CD14-positive monocyte (primary cell): Measurements from ENCODE around the gene TMIGD1. TPM values are rescaled to one million over a fixed set of nuclear protein-coding genes. Genes with fewer than 3 reads are reported as not detected.

Experiments
- DNase-seq, 3 donors: peaks; one replicate each; pipeline ENCODE4 v3.0.0-alpha.2; 2011 to 2022
- H2AFZ ChIP-seq: 2 replicates; pipeline ENCODE4 v1.6.0; 2012; ENCODE audit warnings: mild to moderate bottlenecking, low read depth, low read length, inconsistent platforms; ENCODE audit not compliant: insufficient read depth, poor library complexity, severe bottlenecking
- H3K27ac ChIP-seq, 2 donors: 1 replicate in 1 of 2; 2 replicates in 1 of 2; pipeline ENCODE4 v1.5.1; 2012 to 2013; ENCODE audit warnings: low read length in 2 of 2, control low read depth in 1 of 2, inconsistent platforms in 1 of 2, low read depth in 1 of 2, mild to moderate bottlenecking in 1 of 2
- H3K27me3 ChIP-seq, 2 donors: one replicate each; pipeline versions ENCODE4 v1.6.0 to v1.6.1; 2011 to 2013; ENCODE audit warnings: low read length in 2 of 2; ENCODE audit not compliant: control insufficient read depth in 2 of 2, insufficient read depth in 2 of 2
- H3K36me3 ChIP-seq, 2 donors: replicated peaks in 1 of 2; 1 replicate in 1 of 2; 2 replicates in 1 of 2; pipeline versions ENCODE4 v1.5.1 to v1.6.1; 2012 to 2013; ENCODE audit warnings: low read length in 2 of 2, control low read depth in 1 of 2, inconsistent platforms in 1 of 2, mild to moderate bottlenecking in 1 of 2; ENCODE audit not compliant: insufficient read depth in 2 of 2, control insufficient read depth in 1 of 2
- H3K4me1 ChIP-seq, 2 donors: 1 replicate in 1 of 2; 2 replicates in 1 of 2; pipeline versions ENCODE4 v1.5.1 to v1.6.1; 2012 to 2013; ENCODE audit warnings: low read length in 2 of 2, control low read depth in 1 of 2, inconsistent platforms in 1 of 2, mild to moderate bottlenecking in 1 of 2, moderate library complexity in 1 of 2; ENCODE audit not compliant: insufficient read depth in 2 of 2, control insufficient read depth in 1 of 2
- H3K4me2 ChIP-seq: replicated peaks from 2 replicates; pipeline ENCODE3; 2012; ENCODE audit warnings: low read length, moderate library complexity, mild to moderate bottlenecking; ENCODE audit not compliant: poor library complexity, severe bottlenecking; ENCODE audit errors: extremely low read depth
- H3K4me3 ChIP-seq, 3 experiments: fragments of 200-600 bp in 1 of 3; sonication (generic) in 1 of 3; replicated peaks in 1 of 3; 1 replicate in 2 of 3; 2 replicates in 1 of 3; pipeline ENCODE4 v1.5.1; 2011 to 2013; ENCODE audit warnings: low read length in 3 of 3, mild to moderate bottlenecking in 3 of 3, control low read depth in 2 of 3, low read depth in 2 of 3, inconsistent platforms in 1 of 3, moderate library complexity in 1 of 3
- H3K79me2 ChIP-seq: 2 replicates; pipeline ENCODE4 v1.6.0; 2012; ENCODE audit warnings: mild to moderate bottlenecking, control low read depth, inconsistent platforms, low read length, moderate library complexity; ENCODE audit not compliant: insufficient read depth
- H3K9ac ChIP-seq: 2 replicates; pipeline ENCODE4 v1.6.0; 2017; ENCODE audit warnings: low read length, mild to moderate bottlenecking; ENCODE audit not compliant: insufficient read depth, poor library complexity, severe bottlenecking
- H3K9me3 ChIP-seq, 2 donors: replicated peaks in 1 of 2; 1 replicate in 1 of 2; 2 replicates in 1 of 2; pipeline versions ENCODE4 v1.5.1 to v1.6.1; 2012 to 2013; ENCODE audit warnings: low read length in 2 of 2, control low read depth in 1 of 2; ENCODE audit not compliant: control insufficient read depth in 1 of 2, insufficient read depth in 1 of 2
- H4K20me1 ChIP-seq: 2 replicates; pipeline ENCODE4 v1.6.0; 2012; ENCODE audit warnings: mild to moderate bottlenecking, low read length, control low read depth, moderate library complexity; ENCODE audit not compliant: insufficient read depth
- H3K27ac Mint-ChIP-seq, 7 donors: one replicate each; pipeline ENCODE4 v1.8.0; 2020; ENCODE audit warnings: mild to moderate bottlenecking in 7 of 7, mixed read lengths in 7 of 7, moderate library complexity in 6 of 7, inconsistent platforms in 2 of 7
- H3K27me3 Mint-ChIP-seq, 3 donors: one replicate each; pipeline ENCODE4 v1.8.0; 2021 to 2022; ENCODE audit warnings: low read depth in 3 of 3, mild to moderate bottlenecking in 3 of 3, mixed read lengths in 3 of 3, moderate library complexity in 3 of 3, inconsistent platforms in 1 of 3
- H3K36me3 Mint-ChIP-seq, 2 donors: one replicate each; pipeline ENCODE4 v1.8.0; 2020; ENCODE audit warnings: mixed read lengths in 2 of 2, inconsistent platforms in 1 of 2, mild to moderate bottlenecking in 1 of 2
- H3K4me1 Mint-ChIP-seq: one replicate; pipeline ENCODE4 v1.8.0; 2020; ENCODE audit warnings: mild to moderate bottlenecking, mixed read lengths
- H3K4me3 Mint-ChIP-seq, 2 donors: one replicate each; pipeline ENCODE4 v1.8.0; 2020; ENCODE audit warnings: mild to moderate bottlenecking in 2 of 2, mixed read lengths in 2 of 2, moderate library complexity in 1 of 2
- H3K9me3 Mint-ChIP-seq, 7 donors: one replicate each; pipeline ENCODE4 v1.8.0; 2020 to 2022; ENCODE audit warnings: mixed read lengths in 7 of 7, mild to moderate bottlenecking in 6 of 7, moderate library complexity in 6 of 7, inconsistent platforms in 2 of 7
- CTCF ChIP-seq: fragments of 200-600 bp; IDR thresholded peaks from one replicate; pipeline ENCODE4 v1.8.0; 2022; ENCODE audit warnings: antibody characterized with exemption, mild to moderate bottlenecking
- WGBS: methylation state at CpG from one replicate; pipeline ENCODE4 v1.1.5; 2013; ENCODE audit warnings: missing lambda C conversion rate; ENCODE audit not compliant: insufficient coverage; 5-methylcytosine and 5-hydroxymethylcytosine counted together
- intact Hi-C, 2 donors: fragments of 100-400 bp; cut with micrococcal nuclease; formaldehyde crosslinking; loops; one replicate each; pipeline versions ENCODE4 v1.15.0 to v1.15.1; 2023
- polyA plus RNA-seq, 3 donors: library from polyadenylated mRNA; depleted of rRNA in 1 of 3; unstranded in 2 of 3; stranded (reverse) in 1 of 3; fragments of 300-500 nt in 2 of 3; fragments of >200 nt in 1 of 3; fragmentation: Illumina TruSeq in 2 of 3; gene quantifications; 1 replicate in 2 of 3; 2 replicates in 1 of 3; pipeline ENCODE4 v1.2.3, GENCODE V29; 2012 to 2021

TMIGD1 gene
- polyA plus RNA-seq, 3 donors = not detected

GRCh38 chr17:30354701-30355100 is 20.8 kb upstream of the TMIGD1 start:
- Histone ChIP-seq H3K4me1 (peaks cover 41 to 62% of the 10 kb centered on the region in 2 donors), H3K27ac (peak overlapping the region in 1 of 2 donors; percentile 51), H3K4me2 (no peak overlapping the region), H4K20me1 (no peaks in the 10 kb centered on the region), H3K4me3 (no peak overlapping the region), H3K9me3 (no peaks in the 10 kb centered on the region), H3K79me2 (no peaks in the 10 kb centered on the region), H3K27me3 (no peaks in the 10 kb centered on the region), H2AFZ (no peak overlapping the region), H3K9ac (no peak overlapping the region), H3K36me3 (no peaks in the 10 kb centered on the region)
- no peak for DNase-seq
- H3K9me3 Mint-ChIP-seq = peaks cover 0 to 4% (median 0%) of the 10 kb centered on the region in 7 donors
- peaks cover 0 to 2% (median 0%) of the 10 kb centered on the region in 3 donors for H3K27me3 Mint-ChIP-seq
- peaks cover 52% of the 10 kb centered on the region for H3K4me1 Mint-ChIP-seq
- intact Hi-C loops = no loop called here
- no peak for TF ChIP-seq CTCF
- H3K36me3 Mint-ChIP-seq = peaks cover 0 to 2% of the 10 kb centered on the region in 2 donors
- no peak overlapping the region for H3K4me3 Mint-ChIP-seq
- peak overlapping the region; percentile 21 to 85 (median 76) for H3K27ac Mint-ChIP-seq

GRCh38 chr17:30352240-30352814 is 18.5 kb upstream of the TMIGD1 start:
- H3K9me3 ChIP-seq = no peaks in the 10 kb centered on the region
- Mint-ChIP-seq H3K27me3 (peaks cover 0 to 2% (median 0%) of the 10 kb centered on the region in 3 donors), H3K4me3 (peak overlapping the region in 1 of 2 donors; percentile 31), H3K9me3 (peaks cover 0 to 4% (median 0%) of the 10 kb centered on the region in 7 donors), H3K36me3 (peaks cover 0 to 2% of the 10 kb centered on the region in 2 donors), H3K4me1 (peaks cover 52% of the 10 kb centered on the region), H3K27ac (peak overlapping the region; percentile 96 to 99 (median 97))
- H3K9ac ChIP-seq = peak overlapping the region; percentile 44
- H4K20me1 ChIP-seq = no peaks in the 10 kb centered on the region
- peak overlapping the region; percentile 69 to 91 for H3K27ac ChIP-seq
- H3K4me1 ChIP-seq = peaks cover 38 to 58% of the 10 kb centered on the region in 2 donors
- TF ChIP-seq CTCF = no peak
- H3K79me2 ChIP-seq = no peaks in the 10 kb centered on the region
- H3K36me3 ChIP-seq = no peaks in the 10 kb centered on the region
- no CpG with 5 or more reads among the region's 2 CpGs for WGBS
- DNase-seq = peak; percentile 85 to 93 (median 90)
- no peak overlapping the region for H3K4me3 ChIP-seq
- no peak overlapping the region for H2AFZ ChIP-seq
- H3K4me2 ChIP-seq = peak overlapping the region; percentile 59
- intact Hi-C loops = no loop called here
- H3K27me3 ChIP-seq = no peaks in the 10 kb centered on the region
